ENCODE measurements around the gene ACSS2. TPM values are rescaled to one million over a fixed set of nuclear protein-coding genes. Genes with fewer than 3 reads are reported as not detected.

ACSS2 gene
- total RNA-seq, 1 experiment from 2014 or later: 25.4 TPM

DNA sequence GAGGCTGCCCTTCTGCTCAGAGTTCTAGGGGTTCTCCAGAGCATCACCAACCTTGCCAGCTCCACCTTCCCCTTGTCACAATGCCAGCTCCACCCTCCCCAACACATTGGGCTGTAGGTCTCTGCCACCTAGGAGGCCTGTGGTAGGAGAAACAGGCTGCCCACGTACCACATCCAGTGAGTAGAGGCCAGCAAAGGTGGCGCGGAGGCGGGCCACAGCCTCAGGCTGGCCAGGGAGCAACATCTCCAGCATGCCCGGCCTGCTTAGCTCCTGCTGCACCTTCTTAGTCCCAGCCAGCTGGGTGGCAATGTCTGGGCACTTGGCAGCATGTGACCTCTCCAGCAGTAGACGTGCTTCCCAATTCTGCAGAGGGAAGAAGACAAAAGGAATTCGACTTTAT, 55.4 kb downstream of the ACSS2 start:
- no peak for ATAC-seq
- intact Hi-C loops (cut with micrococcal nuclease; ENCODE audit: unreplicated experiment): no loop called here
- Histone ChIP-seq H3K36me3 (ENCODE audit: control insufficient read depth, insufficient read depth, low read length) (peaks cover 6% of the 10 kb centered on the region; the same call in 1 of the 2 replicates), H3K9me3 (ENCODE audit: control insufficient read depth, insufficient read depth, low read depth, low read length) (no peaks in the 10 kb centered on the region), H3K27ac (ENCODE audit: low read length) (no peak overlapping the region), H3K27me3 (ENCODE audit: control insufficient read depth, insufficient read depth, low read length) (no peaks in the 10 kb centered on the region), H3K4me3 (ENCODE audit: low read depth in 2 of 2, low read length in 2 of 2) (no peak overlapping the region), H3K4me1 (ENCODE audit: control insufficient read depth, insufficient read depth, low read length) (no peaks in the 10 kb centered on the region)
- BruUV-seq (replicated peaks): no TSS peak
- ChIA-PET CTCF (no interaction called here), POLR2A (no interaction called here)
- in situ Hi-C loops (cut with HindIII; ENCODE audit: low pct_unique_long_range_greater_than_20kb, low sequenced_read_pairs): no loop called here
- DNase-seq (ENCODE audit: low read depth, low spot score): no peak
- TF ChIP-seq SIN3A (IDR thresholded peaks at IDR 0.05; ENCODE audit: borderline replicate concordance, insufficient read depth, low read depth, low read length): no peak
- no peak for TF ChIP-seq CTCF (IDR thresholded peaks at IDR 0.05)
- no peak for TF ChIP-seq POLR2AphosphoS5 (IDR thresholded peaks at IDR 0.05; ENCODE audit: low read depth, low read length)
- no peak for TF ChIP-seq REST (IDR thresholded peaks at IDR 0.05; ENCODE audit: insufficient read depth in 1 of 2, low read depth in 2 of 2, low read length in 1 of 2)
- no peak for TF ChIP-seq TCF7L2 (IDR thresholded peaks at IDR 0.05; ENCODE audit: low read depth, low read length)

- CTCF ChIA-PET: interaction anchor here (0.7 kb wide), 1 partner anchor 76 kb away, joined by 4 read pairs; no protein-coding TSS in a partner anchor
- POLR2A ChIA-PET: interaction anchor here (0.5 to 0.6 kb wide), 2 partner anchors 89 to 510 kb away, joined by 3 to 6 read pairs; no protein-coding TSS in a partner anchor
- DNase-seq (ENCODE audit: low read depth, low spot score) (no peak), ATAC-seq (no peak)
- Histone ChIP-seq H3K9me3 (ENCODE audit: control insufficient read depth, insufficient read depth, low read depth, low read length) (no peaks in the 10 kb centered on the region), H3K36me3 (ENCODE audit: control insufficient read depth, insufficient read depth, low read length) (peaks cover 8% of the 10 kb centered on the region), H3K27me3 (ENCODE audit: control insufficient read depth, insufficient read depth, low read length) (no peaks in the 10 kb centered on the region), H3K4me1 (ENCODE audit: control insufficient read depth, insufficient read depth, low read length) (no peaks in the 10 kb centered on the region), H3K4me3 (ENCODE audit: low read depth in 2 of 2, low read length in 2 of 2) (no peak overlapping the region), H3K27ac (ENCODE audit: low read length) (no peak overlapping the region)
- no TSS peak for BruUV-seq (replicated peaks)
- no peak for TF ChIP-seq TCF7L2 (IDR thresholded peaks at IDR 0.05; ENCODE audit: low read depth, low read length)
- no peak for TF ChIP-seq SIN3A (IDR thresholded peaks at IDR 0.05; ENCODE audit: borderline replicate concordance, insufficient read depth, low read depth, low read length)
- no peak for TF ChIP-seq CTCF (IDR thresholded peaks at IDR 0.05)
- TF ChIP-seq REST (IDR thresholded peaks at IDR 0.05; ENCODE audit: insufficient read depth in 1 of 2, low read depth in 2 of 2, low read length in 1 of 2): no peak
- TF ChIP-seq POLR2AphosphoS5 (IDR thresholded peaks at IDR 0.05; ENCODE audit: low read depth, low read length): no peak
- in situ Hi-C loops (cut with HindIII; ENCODE audit: low pct_unique_long_range_greater_than_20kb, low sequenced_read_pairs) (no loop called here), intact Hi-C loops (cut with micrococcal nuclease; ENCODE audit: unreplicated experiment) (no loop called here)
Measured at GRCh38 chr20:34938466-34939163, 62.2 kb downstream of the ACSS2 start.
